Activated CD4-positive, alpha-beta T cell treated with anti-CD3 and anti-CD28 coated beads, Interleukin-2, Interleukin-6, amounts not matched to agents 100 ng/mL and 50 ng/mL, durations not matched to agents 16 hours and 8 hours (primary cell): Measurements from ENCODE around the gene MSI2.

ENCODE experiments used
- DNase-seq: peaks from one replicate; pipeline ENCODE4 v3.0.0-alpha.2; 2020

MSI2 gene

DNA sequence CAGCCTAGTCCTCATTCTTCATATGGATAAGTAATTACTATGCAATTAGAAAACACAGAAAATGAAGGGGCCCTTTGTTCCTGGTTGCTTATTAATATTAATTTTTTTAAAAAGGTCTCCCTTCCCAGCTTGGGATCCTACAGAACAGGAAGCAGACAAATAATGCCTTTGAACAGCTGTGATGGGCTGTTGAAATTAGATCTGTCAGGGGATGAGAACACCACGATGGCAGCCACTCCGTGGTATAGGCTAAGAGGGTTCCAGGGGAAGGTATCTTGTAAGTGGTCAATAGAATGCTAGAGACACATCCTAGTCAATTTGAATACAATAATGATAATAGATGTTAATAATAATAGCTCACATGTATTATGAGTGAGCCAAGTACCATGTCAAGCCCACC lies 405.7 kb downstream of the MSI2 start:
- DNase-seq, result no peak

GRCh38 chr17:57662644-57663308 lies 406.5 kb downstream of the MSI2 start:
- DNase-seq, result peak; percentile 41

GRCh38 chr17:57663326-57664070 lies 407.2 kb downstream of the MSI2 start:
- DNase-seq, result no peak

- no peak for DNase-seq
Measured at GRCh38 chr17:57665128-57665527, 408.8 kb downstream of the MSI2 start.

DNA sequence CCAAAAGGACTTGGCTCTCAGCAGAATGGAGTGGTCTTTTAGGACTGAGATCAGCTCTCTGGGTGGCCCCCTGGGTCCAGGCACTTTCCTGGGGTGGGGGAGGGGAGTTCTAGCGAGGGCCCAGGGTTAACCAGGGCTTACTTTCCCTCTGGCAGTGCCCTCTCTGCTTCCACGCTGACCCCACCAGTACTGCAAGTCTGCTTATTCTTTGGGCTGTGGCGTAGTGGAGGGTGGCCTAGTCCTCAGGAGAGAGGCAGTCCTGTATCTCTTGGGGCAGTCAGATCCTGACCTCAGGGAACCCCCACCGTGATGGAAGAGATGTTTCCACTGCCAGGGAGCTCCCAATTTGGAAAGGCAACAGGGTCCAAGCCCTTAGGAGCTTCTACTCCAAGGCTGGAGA lies 409.4 kb downstream of the MSI2 start:
- DNase-seq, result no peak

DNA sequence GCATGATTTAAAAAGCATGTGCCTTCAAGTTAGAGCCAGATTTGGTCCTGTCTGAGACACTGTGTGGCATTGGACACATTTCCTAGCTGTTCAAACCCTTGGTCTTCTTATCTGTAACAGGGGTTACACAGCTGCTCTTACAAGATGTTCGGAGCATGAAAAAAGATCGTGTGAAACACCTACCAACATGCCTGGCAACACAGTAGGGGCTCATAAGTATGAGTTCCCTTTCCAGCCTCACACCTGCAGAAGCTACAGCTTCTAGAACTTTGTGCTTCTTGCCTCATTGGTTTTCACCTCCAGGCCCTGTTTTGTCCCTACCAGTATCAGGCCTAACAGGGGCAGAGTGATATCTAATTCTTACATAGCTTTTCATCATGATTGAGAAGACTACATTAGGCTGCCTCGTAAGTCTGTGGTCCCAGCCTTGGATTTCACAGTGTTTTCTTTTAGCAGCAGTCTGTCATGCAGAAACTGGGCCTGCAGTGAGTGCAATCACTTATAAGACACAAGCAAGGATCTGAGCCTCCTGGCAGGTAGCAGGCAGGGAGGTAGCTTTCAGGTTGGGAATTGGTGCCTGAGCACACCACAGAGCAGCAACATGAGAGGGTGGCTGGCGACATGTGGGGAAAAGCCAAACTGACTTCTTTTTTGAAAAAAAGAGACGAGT lies 410.0 kb downstream of the MSI2 start:
- DNase-seq, result no peak

DNA sequence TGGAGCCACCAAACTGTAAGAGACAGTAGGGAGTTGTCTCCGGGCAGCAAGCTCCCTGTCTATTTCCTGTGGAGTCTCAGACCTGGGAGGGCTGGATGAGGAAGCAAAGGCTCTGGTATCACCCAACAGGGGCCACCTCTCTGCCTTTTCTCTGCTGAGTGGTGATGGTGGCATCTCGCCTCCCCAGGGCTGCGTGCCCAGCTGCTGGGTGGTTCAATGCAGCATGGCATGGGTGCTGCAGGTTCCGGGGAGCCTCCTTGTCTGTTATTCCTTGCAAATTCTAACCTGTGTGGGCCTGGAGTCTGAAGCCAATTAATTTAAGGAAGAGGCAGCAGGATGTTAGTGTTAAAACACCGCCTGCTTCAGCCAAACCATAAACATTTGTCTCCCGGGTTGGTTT lies 410.6 kb downstream of the MSI2 start:
- no peak for DNase-seq

- DNase-seq, result no peak
Measured at GRCh38 chr17:57667461-57667923, 411.2 kb downstream of the MSI2 start.

DNA sequence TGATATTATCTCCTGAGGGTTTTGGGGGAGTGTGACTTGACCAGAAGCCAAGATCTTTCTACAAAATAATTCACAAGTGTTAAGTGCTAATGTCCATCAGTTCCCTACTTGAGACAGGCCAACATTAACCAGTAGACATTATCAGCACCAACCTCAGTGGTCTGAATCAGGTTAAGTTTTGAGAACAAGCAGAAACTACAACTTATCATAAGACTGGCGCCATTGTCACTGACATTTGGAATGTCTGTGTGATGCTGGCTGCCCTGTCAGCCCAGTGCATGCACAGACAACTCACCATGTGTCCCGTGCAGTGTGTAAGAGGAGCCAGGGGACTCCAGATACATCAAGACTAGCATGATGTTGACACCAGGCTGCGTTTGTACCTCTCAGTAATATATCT lies 412.0 kb downstream of the MSI2 start:
- no peak for DNase-seq

GRCh38 chr17:57669671-57670529 lies 413.6 kb downstream of the MSI2 start:
- no peak for DNase-seq

DNA sequence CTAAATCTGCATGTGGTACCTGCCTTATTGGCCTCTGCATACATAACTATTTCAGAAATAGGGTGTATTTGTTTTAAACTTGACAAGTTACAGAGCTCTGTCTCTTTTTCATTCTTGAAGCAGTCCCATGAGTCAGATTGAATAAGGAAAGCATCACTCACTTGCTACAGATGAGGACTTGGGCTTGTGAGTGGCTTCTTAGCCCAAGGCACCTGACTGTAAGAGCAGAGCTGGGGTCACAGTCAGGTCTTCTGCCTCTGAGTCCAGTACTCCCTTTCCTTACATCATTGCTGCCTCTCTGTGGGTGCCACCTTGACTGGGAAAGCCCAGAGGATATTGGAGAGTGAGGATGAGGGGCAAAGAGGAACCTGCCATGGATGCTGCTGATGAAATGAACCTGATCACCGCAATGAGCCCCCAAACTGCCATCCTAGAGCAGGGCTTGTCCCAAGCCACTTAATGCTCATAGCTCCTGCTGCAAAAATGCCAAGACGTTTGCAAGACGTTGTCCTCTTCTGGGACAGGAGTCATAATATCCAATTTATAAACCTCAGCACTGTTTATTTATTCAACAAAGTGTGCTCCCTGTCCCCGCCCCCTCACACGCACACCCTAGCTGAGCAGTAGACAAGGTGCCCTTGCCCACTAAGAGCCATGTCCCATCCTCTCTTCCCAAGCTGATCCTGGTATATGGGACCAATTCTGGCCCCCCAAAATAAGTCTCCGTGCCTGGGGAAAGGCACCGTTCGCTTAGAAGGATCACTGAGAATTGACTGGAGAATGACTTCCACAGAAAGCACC lies 414.6 kb downstream of the MSI2 start:
- DNase-seq, result no peak

DNA sequence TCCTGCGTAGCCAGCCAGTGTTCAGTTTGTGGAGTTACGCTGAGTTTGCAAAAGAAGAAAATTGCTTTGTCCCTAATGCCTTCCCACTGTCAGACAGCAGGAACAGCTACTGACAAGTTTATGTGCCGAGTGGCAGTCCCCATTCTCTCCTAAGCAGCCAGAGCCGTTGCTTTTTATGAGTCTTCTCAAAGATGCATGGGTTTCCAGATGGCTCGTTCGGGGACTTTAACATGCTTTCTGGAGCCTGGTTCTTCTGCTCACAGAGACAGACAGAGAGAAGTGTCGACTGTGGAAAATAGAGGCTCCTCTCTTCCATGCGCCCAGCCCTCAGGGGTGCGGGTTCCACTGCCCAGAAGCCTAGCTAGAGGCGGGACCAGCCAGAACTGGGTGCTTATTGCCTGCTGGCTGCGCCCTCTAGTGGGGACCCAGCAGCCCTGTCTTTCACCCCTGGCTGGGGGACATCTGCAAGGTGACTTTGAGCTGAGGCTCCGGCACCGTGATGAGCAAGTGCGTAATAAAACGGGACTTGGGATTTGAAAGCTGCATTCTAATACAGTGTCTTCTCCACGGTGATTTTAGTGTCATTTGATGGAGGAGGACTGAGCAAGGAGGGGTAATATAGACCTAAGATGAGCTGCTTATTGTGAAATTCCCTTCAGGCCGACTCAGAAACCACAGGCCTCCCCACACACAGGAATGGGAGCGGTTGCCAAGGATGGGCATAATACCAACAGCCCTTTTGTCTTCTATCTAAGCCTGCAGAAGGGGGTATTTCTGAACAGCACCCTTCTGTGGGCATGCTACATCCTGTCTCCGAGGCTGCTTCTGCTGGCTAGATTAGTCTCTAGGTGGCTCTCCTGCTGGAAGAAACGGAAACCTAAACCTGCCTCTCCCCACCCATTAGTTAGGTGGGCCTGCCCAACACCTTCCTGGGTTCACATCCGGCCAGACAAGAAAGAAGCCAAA lies 415.6 kb downstream of the MSI2 start:
- peak; percentile 81 for DNase-seq

- DNase-seq, result no peak
Measured at GRCh38 chr17:57672971-57673370, 416.6 kb downstream of the MSI2 start.

- DNase-seq, result no peak
Measured at GRCh38 chr17:57674894-57675293, 418.6 kb downstream of the MSI2 start.

DNA sequence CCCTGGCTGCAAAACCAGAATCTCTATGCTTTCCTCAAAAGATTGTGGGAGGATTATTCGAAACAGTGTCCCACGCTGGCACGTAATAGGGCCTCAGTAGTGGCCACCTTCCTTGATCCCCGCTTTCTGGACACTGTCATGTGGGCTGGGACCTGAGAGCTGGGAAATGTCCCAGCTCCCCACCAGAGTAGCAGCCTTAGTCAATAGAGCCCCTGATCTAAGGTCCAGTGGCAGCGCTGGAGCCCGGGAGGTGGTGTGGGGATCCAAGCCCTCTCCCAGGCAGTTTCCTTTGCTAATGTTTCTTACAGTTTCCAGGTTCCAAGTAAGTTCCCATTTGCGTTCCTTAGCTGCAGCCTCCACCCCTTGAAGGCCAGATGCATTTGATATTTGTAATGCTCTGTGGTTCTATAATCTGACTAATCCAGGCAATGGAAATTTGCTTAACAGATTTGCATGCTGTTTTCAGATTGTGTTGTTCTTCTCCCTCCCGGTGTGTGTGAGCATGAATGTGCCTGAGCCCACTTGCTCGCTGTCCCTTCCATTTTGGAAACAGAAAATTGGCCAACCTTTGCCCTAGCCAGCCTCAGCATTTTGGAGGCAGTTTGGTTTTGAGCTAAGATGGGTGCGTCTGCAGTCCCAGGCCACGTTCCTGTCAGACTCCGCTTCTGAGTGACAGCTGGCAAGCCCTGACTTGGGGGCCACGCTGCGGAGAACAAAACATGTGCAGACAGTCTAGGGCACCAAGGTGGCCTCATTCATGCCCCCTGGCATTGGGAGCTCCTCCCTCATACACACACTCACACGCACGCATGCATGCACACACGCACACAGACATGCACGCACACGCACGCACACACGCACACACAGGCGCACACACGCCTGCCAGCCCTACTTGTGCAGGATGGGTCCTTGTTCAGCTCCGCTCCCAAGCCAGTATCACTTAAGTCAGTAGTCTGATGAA lies 419.4 kb downstream of the MSI2 start:
- DNase-seq, result no peak

DNA sequence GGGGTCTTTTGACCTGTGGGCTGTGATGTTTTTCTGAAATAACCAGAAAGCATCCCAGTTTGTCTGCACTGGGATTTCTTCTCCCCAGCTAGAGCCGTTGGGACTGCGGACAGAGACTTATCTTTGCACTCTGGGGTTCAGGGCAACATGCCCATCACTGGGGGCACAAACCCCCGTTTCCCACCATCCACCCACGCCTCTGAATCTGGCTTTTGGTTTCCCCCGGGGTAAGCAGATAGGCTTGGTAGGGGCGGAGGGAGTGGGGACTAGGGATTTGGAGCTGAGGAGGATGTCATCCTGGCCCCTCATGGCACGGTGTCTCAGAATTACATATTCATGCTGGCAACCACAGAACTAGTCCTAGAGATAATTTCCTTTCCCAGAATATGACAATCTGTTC lies 420.2 kb downstream of the MSI2 start:
- no peak for DNase-seq

DNA sequence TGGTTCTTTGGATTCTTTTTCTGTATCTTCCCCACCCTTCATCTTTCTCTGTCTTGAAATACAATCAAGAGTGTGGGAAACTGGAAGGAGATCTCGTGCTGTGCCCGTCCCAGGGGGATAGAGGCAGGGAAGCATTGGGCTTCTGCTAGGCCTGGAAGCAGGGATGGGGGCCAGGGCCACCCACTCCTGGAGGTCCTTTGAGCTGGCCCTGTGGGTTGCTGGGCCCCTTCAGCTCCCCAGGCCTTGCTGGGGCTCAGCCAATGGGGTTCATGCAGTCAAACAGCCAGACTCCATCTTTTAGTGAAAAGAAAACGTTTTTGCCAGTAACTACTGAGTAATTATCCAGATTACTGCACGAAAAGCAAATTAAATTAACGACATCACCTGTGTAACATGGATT lies 421.0 kb downstream of the MSI2 start:
- no peak for DNase-seq

- DNase-seq, result no peak
Measured at GRCh38 chr17:57677858-57678257, 421.5 kb downstream of the MSI2 start.

GRCh38 chr17:57678393-57678792 lies 422.1 kb downstream of the MSI2 start:
- DNase-seq, result no peak

- no peak for DNase-seq
Measured at GRCh38 chr17:57679356-57679755, 423.0 kb downstream of the MSI2 start.
